ENCODE results near the gene TTC7B. TPM values are rescaled to one million over a fixed set of nuclear protein-coding genes. Genes with fewer than 3 reads are reported as not detected.

Gene TTC7B
- total RNA-seq, 4 donors from 2014 or later = 19.1 to 87.6 (median 22.1) TPM

DNA sequence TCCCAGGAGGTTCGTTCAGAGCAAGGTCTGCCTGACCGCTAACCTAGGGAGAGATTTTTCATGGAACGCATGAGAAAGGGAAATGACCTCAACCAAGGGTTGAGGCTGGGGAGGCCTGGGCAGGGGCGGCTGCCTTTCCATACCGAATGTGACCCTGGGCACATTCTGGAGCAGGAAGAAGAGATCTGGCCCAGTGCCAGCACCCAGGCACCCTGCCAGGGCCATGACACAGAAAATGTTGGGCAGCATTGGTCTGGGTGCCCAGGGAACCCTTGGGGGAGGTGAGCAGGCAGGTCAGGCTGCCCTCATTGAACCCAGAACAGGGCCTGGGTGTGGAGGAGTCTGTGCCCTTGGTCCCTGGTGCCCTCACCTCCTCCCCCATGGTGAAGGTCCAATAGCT, 312.6 kb downstream of the TTC7B start:
- DNase-seq = peak; percentile 67 to 72
- no peak overlapping the region for H3K27ac ChIP-seq
- no peaks in the 10 kb centered on the region for H3K27me3 ChIP-seq
- 52 to 55% methylated on average over 5 of the region's 5 CpGs for WGBS, 2 donors
- no peaks in the 10 kb centered on the region for H3K36me3 ChIP-seq
- TF ChIP-seq, protein P1, sequence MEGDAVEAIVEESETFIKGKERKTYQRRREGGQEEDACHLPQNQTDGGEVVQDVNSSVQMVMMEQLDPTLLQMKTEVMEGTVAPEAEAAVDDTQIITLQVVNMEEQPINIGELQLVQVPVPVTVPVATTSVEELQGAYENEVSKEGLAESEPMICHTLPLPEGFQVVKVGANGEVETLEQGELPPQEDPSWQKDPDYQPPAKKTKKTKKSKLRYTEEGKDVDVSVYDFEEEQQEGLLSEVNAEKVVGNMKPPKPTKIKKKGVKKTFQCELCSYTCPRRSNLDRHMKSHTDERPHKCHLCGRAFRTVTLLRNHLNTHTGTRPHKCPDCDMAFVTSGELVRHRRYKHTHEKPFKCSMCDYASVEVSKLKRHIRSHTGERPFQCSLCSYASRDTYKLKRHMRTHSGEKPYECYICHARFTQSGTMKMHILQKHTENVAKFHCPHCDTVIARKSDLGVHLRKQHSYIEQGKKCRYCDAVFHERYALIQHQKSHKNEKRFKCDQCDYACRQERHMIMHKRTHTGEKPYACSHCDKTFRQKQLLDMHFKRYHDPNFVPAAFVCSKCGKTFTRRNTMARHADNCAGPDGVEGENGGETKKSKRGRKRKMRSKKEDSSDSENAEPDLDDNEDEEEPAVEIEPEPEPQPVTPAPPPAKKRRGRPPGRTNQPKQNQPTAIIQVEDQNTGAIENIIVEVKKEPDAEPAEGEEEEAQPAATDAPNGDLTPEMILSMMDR (IDR thresholded peaks at IDR 0.05) = no peak
- no peaks in the 10 kb centered on the region for H3K9me3 ChIP-seq
- intact Hi-C loops (cut with DNase I) = no loop called here
- H3K4me3 ChIP-seq (replicated peaks in 1 of 3) = no peak overlapping the region
- H3K4me1 ChIP-seq = peaks cover 2 to 3% of the 10 kb centered on the region in 2 donors

DNA sequence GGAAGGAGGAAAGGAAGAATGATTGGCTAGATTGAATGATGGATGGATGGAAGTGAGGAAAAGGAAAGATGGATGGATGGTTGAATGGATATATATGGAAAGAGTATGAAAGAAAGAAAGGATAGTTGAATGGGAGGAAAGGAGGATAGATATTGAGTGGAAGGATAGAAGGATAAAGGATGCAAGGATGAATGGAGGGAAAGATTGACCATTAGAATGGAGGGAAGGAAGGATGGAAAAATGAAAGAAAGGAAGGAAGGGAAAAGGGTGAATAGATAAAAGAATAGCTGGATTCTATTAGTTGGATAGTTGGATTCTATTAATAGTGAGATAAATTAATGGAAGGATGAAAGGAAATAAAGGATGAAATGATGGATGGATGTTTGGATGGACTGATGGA, 313.5 kb downstream of the TTC7B start:
- H3K36me3 ChIP-seq = no peaks in the 10 kb centered on the region
- H3K4me3 ChIP-seq (replicated peaks in 1 of 3) = no peak overlapping the region
- DNase-seq = no peak
- H3K4me1 ChIP-seq = no peaks in the 10 kb centered on the region
- no peak overlapping the region for H3K27ac ChIP-seq
- intact Hi-C loops (cut with DNase I) = no loop called here
- no peaks in the 10 kb centered on the region for H3K9me3 ChIP-seq
- no peak for TF ChIP-seq POLR2A (IDR thresholded peaks at IDR 0.05)
- TF ChIP-seq, protein P1 (IDR thresholded peaks at IDR 0.05) = no peak
- H3K27me3 ChIP-seq = no peaks in the 10 kb centered on the region

DNA sequence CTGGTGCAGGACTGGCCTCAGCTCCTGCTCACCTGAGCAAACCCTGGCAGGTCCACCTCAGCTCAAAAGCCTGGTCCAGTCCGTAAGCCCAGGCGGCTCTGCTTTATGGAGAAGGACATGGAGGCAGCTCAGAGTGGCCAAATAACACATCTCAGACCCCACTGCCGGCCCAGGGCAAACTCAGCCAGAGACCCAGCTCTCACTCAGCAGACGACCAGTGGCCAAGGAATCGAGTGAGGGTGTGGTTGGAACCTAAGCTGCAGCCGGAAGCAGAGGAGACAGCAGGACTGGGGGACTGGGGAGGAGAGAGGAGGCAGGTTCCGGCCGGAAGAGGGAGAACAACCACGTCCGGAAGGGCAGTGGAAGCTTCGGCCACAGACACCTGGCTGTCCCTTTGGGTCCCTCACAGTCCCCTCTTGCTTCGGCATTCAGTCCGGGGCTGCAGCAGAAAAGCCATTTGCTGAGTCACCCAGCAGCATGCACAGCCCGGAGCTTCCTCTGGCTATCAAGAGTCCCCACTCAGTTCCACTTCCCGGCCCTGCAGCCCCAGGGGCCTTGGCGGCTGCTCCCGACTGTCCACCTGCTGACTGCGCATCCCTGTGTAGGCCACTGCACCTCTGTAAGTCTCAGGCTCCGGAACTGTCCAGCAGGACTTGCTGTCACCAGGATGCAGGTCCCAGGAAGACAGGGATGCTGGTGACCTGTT, 315.4 kb downstream of the TTC7B start:
- TF ChIP-seq, protein P1 (IDR thresholded peaks at IDR 0.05) = no peak
- TF ChIP-seq POLR2A (IDR thresholded peaks at IDR 0.05) = no peak
- no peaks in the 10 kb centered on the region for H3K4me1 ChIP-seq
- no peaks in the 10 kb centered on the region for H3K27me3 ChIP-seq
- H3K36me3 ChIP-seq = no peaks in the 10 kb centered on the region
- 56 to 63% methylated on average over 11 to 12 of the region's 19 CpGs for WGBS, 2 donors
- no peak for DNase-seq
- intact Hi-C loops (cut with DNase I) = no loop called here
- no peak overlapping the region for H3K27ac ChIP-seq
- no peak overlapping the region for H3K4me3 ChIP-seq (replicated peaks in 1 of 3)
- H3K9me3 ChIP-seq = no peaks in the 10 kb centered on the region

DNA sequence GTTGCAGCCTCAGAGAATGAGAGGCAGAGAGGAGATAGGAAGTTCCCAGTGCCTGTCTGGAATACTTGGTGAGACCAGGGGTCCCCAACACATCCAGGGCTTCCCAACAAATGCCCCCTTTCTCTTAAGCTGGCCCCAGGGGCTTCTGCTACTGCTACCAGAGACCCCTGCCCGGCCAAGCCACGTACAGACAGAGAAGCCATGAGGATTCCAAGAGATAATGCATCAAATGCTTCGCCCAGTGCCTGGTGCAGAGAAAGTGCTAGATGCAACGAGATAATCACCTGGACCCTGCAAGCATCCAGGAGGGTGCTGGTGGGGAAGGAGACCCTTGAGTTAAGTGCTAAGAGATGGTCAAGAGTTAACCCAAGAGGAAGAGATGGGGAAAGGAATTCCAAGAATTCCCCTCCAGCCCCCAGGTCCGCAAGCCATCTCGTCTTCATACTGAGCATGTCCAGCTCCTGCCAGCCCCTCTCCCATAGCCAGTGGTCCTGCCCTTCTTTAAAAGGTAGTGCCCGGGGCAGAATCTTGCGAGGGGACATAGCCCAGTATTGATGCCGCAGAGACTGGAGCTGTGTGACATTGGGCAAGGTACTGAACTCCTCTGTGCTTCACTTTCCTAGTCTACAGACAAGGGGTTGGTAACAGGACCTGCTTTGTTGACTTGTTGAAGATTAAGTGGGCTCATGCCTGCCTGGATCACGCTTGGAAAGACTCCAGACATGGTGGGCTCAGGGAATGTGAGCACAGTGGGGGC, 316.1 kb downstream of the TTC7B start:
- Histone ChIP-seq H3K9me3 (no peaks in the 10 kb centered on the region), H3K4me1 (no peaks in the 10 kb centered on the region), H3K36me3 (no peaks in the 10 kb centered on the region), H3K27ac (no peak overlapping the region), H3K4me3 (replicated peaks in 1 of 3) (no peak overlapping the region), H3K27me3 (no peaks in the 10 kb centered on the region)
- intact Hi-C loops (cut with DNase I) = no loop called here
- WGBS, 2 donors = 56 to 69% methylated on average over 9 to 10 of the region's 10 CpGs
- no peak for DNase-seq
- TF ChIP-seq, protein P1 (IDR thresholded peaks at IDR 0.05) = no peak
- TF ChIP-seq POLR2A (IDR thresholded peaks at IDR 0.05) = no peak

DNA sequence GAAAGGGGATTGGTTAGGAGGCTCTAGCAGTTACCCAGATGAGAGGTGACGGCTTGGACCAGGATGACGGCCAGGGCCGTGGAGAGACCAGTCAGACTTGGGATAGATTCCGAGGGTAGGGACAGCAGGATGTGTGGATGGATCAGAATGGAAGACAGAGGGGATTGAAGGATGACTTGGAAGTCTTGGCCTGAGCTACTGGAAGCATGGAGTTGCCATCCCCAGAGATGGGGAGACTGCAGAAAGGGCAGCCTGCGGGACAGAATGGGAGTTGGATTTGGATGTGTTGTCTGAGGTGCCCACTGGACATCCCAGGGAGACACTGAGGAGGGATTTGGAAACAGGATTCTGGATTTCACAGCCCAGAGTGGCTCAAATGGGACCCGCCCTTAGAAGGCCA, 317.1 kb downstream of the TTC7B start:
- Histone ChIP-seq H3K9me3 (no peaks in the 10 kb centered on the region), H3K36me3 (no peaks in the 10 kb centered on the region), H3K27me3 (no peaks in the 10 kb centered on the region), H3K4me1 (no peaks in the 10 kb centered on the region), H3K27ac (no peak overlapping the region), H3K4me3 (replicated peaks in 1 of 3) (no peak overlapping the region)
- DNase-seq = no peak
- TF ChIP-seq POLR2A (IDR thresholded peaks at IDR 0.05) = no peak
- TF ChIP-seq, protein P1 (IDR thresholded peaks at IDR 0.05) = no peak
- intact Hi-C loops (cut with DNase I) = no loop called here
- WGBS, 2 donors = 93 to 94% methylated on average over 6 of the region's 6 CpGs
